ENCODE data around the gene PCDHGA1.

PCDHGA1 gene

GRCh38 chr5:141512390-141512910 is 182.1 kb downstream of the PCDHGA1 start:
- peak; percentile 69 to 81 (median 78) for DNase-seq (ENCODE audit: low read depth in 4 of 4, low spot score in 1 of 4)

- no peak for DNase-seq (ENCODE audit: low read depth in 4 of 4, low spot score in 1 of 4)
Measured at GRCh38 chr5:141512911-141513626, 182.8 kb downstream of the PCDHGA1 start.

- peak; percentile 21 to 65 (median 44) for DNase-seq (ENCODE audit: low read depth in 4 of 4, low spot score in 1 of 4)
Measured at GRCh38 chr5:141513627-141514329, 183.5 kb downstream of the PCDHGA1 start.

GRCh38 chr5:141514330-141515133 is 184.2 kb downstream of the PCDHGA1 start:
- no peak for DNase-seq (ENCODE audit: low read depth in 4 of 4, low spot score in 1 of 4)

DNA sequence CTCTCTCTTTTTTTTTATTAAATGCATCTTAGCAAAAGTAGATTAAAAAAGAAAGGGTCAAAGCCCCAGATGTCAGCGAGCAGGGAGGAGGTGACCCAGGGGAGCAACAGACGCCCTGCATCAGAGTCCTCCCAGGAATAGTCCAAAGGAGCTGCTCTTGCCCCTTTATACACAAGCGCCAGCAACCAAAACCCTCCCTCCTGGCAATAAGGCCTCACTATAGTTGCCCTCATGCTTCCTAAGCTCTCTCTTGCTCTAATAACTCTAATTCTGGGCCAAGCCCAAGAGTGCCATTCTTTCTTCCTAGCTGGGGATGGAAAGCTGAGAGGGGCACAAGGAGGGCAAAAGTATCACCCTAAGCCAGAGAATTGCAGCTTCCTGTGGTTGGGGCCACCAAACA is 184.8 kb downstream of the PCDHGA1 start:
- DNase-seq (ENCODE audit: low read depth in 4 of 4, low spot score in 1 of 4): no peak

DNA sequence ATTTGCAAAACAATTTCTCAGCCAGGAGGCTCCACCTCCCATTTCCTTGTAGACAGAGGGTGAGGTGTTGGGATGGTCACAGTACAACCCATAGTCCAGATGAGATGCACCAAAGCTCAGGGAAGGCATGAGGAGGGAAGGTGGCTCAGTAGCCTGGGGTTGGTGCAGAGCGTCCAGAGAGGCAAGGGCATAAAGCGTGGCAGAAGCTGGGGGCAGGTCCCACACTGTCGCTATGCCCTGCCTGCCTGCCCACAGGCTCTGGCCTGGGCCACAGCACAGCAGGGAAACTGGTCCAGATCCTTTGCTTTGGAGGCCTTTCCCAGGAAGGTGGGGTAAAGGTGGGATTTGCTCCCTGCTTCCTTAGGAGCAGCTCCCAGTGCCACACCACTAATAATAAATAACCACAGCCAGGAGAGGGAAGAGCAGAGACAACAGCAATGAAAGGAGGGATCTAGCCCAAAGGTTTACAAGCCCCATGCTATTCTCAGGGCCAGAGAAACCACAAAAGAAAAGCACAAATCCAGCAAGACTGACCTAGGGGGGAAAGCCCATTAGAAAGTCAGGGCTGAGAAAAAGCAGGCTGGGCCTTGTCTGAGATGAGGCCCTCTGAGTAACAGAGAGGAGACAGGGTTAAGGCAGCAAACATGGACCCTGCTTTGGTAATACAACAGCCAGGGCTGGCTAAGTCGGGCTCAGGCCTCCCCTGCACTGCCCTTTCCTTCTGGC is 185.8 kb downstream of the PCDHGA1 start:
- DNase-seq (ENCODE audit: low read depth in 4 of 4, low spot score in 1 of 4): no peak

DNA sequence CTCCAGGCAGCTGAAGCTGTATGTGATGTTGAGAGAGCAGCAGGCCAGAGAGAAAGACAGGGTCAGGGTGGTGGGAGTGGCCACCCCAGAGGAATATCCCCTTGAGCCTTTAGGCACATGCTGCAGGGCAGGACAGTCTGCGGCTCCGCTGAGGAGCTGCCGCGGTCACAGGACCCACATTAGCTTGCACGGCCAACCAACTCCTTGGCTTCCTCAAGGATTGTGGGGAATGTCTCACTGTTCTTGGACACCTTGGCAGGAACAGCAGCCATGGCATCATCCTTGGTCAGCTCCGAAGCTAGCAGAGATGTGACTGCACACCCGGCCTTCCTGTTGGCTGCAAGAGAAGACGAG is 186.3 kb downstream of the PCDHGA1 start:
- no peak for DNase-seq (ENCODE audit: low read depth in 4 of 4, low spot score in 1 of 4)

DNA sequence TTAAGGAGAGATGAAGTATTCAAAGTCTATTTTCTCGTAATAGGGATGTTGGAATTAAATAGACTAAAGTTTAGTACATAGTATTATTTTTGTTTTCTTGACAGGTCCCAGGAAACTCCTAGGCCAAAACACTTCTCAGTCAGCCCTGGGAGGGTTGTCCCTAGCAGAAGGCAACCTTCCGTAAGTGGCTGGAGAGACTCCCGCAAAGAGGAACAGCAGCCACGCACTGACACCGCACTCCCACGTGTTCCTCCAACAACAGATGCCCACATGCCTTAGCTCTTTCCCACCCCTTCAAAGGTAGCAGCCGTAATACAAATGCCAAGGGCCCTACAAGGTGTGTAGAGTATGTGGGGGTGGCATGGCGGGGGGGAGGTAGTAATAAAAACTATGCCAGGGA is 187.0 kb downstream of the PCDHGA1 start:
- no peak for DNase-seq (ENCODE audit: low read depth in 4 of 4, low spot score in 1 of 4)

GRCh38 chr5:141517880-141518617 is 187.7 kb downstream of the PCDHGA1 start:
- no peak for DNase-seq (ENCODE audit: low read depth in 4 of 4, low spot score in 1 of 4)

- no peak for DNase-seq (ENCODE audit: low read depth in 4 of 4, low spot score in 1 of 4)
Measured at GRCh38 chr5:141518618-141519015, 188.3 kb downstream of the PCDHGA1 start.

DNA sequence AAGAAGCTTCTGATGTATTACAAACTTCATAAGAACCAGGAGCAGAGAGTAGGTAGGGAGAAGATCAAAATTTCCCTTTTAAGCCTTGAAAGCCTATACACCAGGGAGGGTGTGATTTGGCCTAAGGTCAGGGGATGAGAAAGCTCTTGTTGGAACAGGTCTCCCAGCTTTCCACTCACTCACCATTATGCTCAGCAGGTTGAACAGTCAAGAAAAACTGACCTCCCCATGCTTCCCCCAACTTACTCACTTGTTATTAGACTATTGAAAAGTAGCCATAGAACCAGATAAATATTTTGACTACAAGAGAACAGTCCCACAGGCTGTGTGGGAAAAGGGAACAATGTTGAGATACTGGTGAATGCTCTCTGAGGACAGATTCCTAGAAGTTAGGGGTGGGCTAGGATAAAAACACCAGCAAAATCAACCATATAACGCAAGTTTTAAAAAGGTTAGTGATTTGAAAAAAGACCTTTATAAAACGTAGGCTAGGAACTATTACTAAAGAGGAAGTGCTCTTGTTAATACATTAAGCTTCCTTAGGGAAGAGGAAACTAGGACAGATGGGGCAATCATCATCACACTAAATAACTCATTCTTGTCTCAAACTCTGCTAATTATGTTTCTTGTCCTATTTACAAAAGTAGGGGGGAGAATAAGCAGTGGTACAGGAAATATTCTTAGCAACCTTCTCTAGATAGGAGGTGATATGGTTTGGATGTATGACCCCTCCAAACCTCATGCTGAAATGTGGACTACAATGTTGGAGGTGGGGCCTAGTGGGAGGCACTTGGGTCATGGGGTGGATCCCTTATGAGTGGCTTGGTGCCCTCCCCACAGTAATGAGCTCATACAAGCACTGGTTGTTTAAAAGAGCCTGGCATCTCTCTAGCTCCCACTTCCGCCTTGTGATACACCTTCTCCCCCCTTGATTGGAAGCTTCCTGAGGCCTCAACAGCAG is 189.6 kb downstream of the PCDHGA1 start:
- DNase-seq (ENCODE audit: low read depth in 4 of 4, low spot score in 1 of 4): no peak

DNA sequence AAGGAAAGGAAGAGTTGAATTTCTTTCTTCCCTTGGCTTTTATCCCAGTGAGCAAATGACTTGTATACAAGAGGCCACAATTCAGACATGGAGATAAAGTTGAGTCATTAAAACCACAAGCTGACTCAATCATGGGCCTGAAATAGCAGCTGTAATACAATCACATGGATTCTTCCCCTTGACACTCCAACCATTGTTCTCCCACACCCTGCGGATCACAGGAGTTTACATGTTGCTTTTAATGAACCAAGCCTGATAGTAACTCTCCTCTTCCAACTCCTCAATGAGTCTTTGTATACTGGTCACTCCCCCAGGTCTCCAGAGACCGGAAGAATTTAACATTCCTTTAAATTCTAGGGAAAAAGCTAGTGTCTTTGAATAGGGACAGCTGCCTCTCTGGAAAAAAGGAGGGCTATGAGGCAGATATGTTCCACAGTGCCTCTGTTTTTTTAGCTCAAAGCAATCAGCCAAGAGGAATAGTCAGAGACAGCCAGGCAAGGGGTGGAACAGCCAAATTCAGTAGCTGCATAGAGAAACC is 191.0 kb downstream of the PCDHGA1 start:
- DNase-seq (ENCODE audit: low read depth in 4 of 4, low spot score in 1 of 4): no peak

- DNase-seq (ENCODE audit: low read depth in 4 of 4, low spot score in 1 of 4): no peak
Measured at GRCh38 chr5:141522301-141522700, 192.0 kb downstream of the PCDHGA1 start.

DNA sequence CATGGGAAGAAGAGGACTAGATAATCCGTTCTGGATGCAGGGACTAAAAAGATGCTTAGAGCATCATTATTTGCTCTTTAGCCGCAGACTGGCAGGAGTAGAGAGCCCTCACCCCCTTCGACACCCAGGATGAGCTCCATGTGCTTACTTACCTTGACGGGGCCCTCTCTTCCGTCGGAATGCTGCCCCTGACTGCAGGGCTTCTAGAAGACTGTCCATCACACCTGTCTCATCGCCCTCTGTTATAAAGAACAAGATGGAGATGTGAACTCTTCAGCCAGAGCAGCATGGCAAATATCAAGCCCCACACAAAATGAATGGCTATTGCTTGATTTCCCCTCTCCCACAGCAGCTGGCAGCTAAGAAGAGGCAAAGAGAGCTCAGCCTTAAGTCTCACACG is 193.7 kb downstream of the PCDHGA1 start:
- DNase-seq (ENCODE audit: low read depth in 4 of 4, low spot score in 1 of 4): no peak

DNA sequence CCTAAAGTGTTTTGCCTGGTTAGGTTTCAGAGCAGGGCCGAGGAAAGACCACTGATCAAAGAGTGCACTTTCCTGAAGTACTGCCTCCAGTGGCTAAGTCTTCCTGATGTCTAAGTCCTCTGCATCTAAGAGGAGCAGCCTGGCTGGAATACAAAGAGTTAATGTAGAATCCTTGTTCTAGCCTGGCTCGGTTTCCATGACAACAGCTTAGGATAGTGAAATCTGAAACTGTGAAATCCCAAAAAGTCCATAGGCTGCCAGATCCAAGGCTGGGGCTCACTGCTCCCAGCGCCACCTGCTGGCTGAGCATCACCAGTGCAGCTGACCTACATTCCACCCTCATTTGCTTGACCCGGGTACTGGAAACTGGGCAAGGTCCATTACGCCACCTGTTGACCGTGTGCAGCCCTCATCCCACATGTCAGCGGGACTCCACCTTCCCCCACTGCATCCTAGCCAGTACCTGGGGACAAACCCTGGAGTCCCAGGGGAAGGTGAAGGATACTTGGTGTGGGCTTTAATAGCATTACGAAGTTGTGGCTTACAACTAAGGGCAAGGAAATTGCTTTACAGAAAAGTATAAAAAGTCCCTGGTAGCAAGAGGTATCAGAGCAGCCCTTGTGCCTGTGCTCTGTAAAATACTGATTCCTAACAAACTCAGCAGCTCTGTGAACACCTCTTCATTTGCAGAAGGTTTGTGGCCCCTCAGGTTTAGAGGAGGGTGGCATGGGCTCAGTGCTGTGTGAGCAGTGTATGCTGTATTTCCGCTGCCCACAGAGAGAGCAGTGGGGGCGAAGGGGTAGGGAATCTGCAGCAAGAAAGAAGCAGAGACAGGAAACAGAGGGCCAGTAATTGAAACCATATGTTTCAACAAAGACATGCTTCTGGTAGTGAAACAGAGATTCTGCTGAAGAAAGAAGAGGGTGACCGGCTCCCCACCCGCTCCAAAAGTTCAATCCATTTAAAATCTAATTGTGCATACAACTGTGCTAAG is 194.6 kb downstream of the PCDHGA1 start:
- peak in 1 of 4 experiments; percentile 16 for DNase-seq (ENCODE audit: low read depth in 4 of 4, low spot score in 1 of 4)

DNA sequence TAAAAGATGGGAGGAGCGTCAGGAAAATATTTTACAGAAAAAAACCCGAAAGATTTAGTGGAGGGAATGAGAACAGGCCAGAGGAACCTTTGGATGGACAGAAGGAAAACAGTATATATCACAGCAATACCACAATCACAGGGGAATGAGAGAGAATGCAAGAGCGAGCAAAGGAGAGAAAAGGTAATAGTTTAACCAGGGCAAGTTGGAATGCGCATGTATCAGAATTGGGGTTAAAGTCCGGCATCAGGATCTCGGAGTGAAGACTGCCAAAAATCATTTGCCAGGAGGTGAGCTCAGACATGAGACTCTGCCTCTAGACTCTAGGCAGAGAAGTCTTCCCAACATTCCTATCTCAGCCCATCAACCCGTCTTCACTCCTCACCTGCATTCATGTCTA is 195.3 kb downstream of the PCDHGA1 start:
- no peak for DNase-seq (ENCODE audit: low read depth in 4 of 4, low spot score in 1 of 4)

- DNase-seq (ENCODE audit: low read depth in 4 of 4, low spot score in 1 of 4): no peak
Measured at GRCh38 chr5:141527426-141527825, 197.1 kb downstream of the PCDHGA1 start.
